B cell (primary cell): ENCODE data around the gene PBX2. TPM values are rescaled to one million over a fixed set of nuclear protein-coding genes. Genes with fewer than 3 reads are reported as not detected.

Experiments
- ATAC-seq: fragments of 200-7000 bp; cut with Tn5 transposase; one replicate; pipeline ENCODE4 v1.10.0; 2021; ENCODE audit warnings: low read depth, mild to moderate bottlenecking, moderate number of reproducible peaks, moderate library complexity
- CTCF ChIA-PET: fragments of 350-600 bp; sonication (Branson Sonifier 250); formaldehyde crosslinking; loops from one replicate; lab custom pipeline; 2021; ENCODE audit warnings: antibody characterized with exemption, inconsistent platforms; lab: Charles Lee
- POLR2A ChIA-PET: fragments of 350-600 bp; sonication (Branson Sonifier 250); formaldehyde crosslinking; loops from one replicate; lab custom pipeline; 2021; ENCODE audit warnings: antibody characterized with exemption; lab: Charles Lee
- DNase-seq: peaks from one replicate; pipeline ENCODE4 v3.0.0; 2013
- H2AFZ ChIP-seq: 2 replicates; pipeline ENCODE4 v1.6.1; 2012; ENCODE audit warnings: mild to moderate bottlenecking, low read depth, low read length; ENCODE audit not compliant: insufficient read depth, poor library complexity, severe bottlenecking
- H3K27ac ChIP-seq, 2 donors: 1 replicate in 1 of 2; 2 replicates in 1 of 2; pipeline ENCODE4 v1.5.1; 2012 to 2013; ENCODE audit warnings: low read length in 2 of 2, mild to moderate bottlenecking in 2 of 2, moderate library complexity in 1 of 2
- H3K27me3 ChIP-seq, 4 experiments: fragments of 200-600 bp in 1 of 4; sonication (generic) in 1 of 4; replicated peaks in 1 of 4; 1 replicate in 2 of 4; 2 replicates in 2 of 4; pipeline versions ENCODE4 v1.6.1 to v1.7.0; 2013 to 2016; ENCODE audit warnings: low read length in 3 of 4, mild to moderate bottlenecking in 2 of 4, mixed read lengths in 1 of 4, moderate library complexity in 1 of 4; ENCODE audit not compliant: insufficient read depth in 4 of 4, control insufficient read depth in 3 of 4; ENCODE audit errors: control extremely low read depth in 1 of 4
- H3K36me3 ChIP-seq, 2 experiments: replicated peaks in 1 of 2; 1 replicate in 1 of 2; 2 replicates in 1 of 2; pipeline versions ENCODE4 v1.6.1 to v1.7.1; 2013; ENCODE audit warnings: low read length in 1 of 2; ENCODE audit not compliant: insufficient read depth in 2 of 2, control insufficient read depth in 1 of 2; ENCODE audit errors: control extremely low read depth in 1 of 2, extremely low read depth in 1 of 2
- H3K4me1 ChIP-seq, 2 donors: fragments of 200-600 bp in 1 of 2; sonication (generic) in 1 of 2; 1 replicate in 1 of 2; 2 replicates in 1 of 2; pipeline versions ENCODE4 v1.5.1 to v1.6.1; 2013 to 2017; ENCODE audit warnings: low read length in 2 of 2; ENCODE audit not compliant: control insufficient read depth in 2 of 2, insufficient read depth in 2 of 2
- H3K4me2 ChIP-seq: replicated peaks from 2 replicates; pipeline ENCODE3; 2012; ENCODE audit warnings: mild to moderate bottlenecking, low read depth, low read length; ENCODE audit not compliant: poor library complexity, severe bottlenecking
- H3K4me3 ChIP-seq, 5 experiments: fragments of 200-600 bp in 1 of 5; sonication (generic) in 1 of 5; 1 replicate in 3 of 5; 2 replicates in 2 of 5; pipeline versions ENCODE4 v1.5.1 to v1.7.0; 2011 to 2016; ENCODE audit warnings: low read length in 4 of 5, mild to moderate bottlenecking in 4 of 5, low read depth in 2 of 5, control low read depth in 1 of 5, moderate library complexity in 1 of 5; ENCODE audit not compliant: insufficient read depth in 1 of 5; ENCODE audit errors: control extremely low read depth in 1 of 5, extremely low read depth in 1 of 5
- H3K79me2 ChIP-seq: fragments of 200-600 bp; sonication (generic); one replicate; pipeline ENCODE4 v1.6.0; 2016; ENCODE audit warnings: low read length; ENCODE audit not compliant: control insufficient read depth, insufficient read depth
- H3K9ac ChIP-seq: fragments of 200-600 bp; sonication (generic); 2 replicates; pipeline ENCODE4 v1.6.1; 2017; ENCODE audit warnings: mild to moderate bottlenecking, low read length, moderate library complexity
- H3K9me3 ChIP-seq, 3 donors: one replicate each; pipeline versions ENCODE4 v1.6.1 to v1.7.1; 2013; ENCODE audit warnings: low read length in 2 of 3; ENCODE audit not compliant: control insufficient read depth in 2 of 3, insufficient read depth in 1 of 3; ENCODE audit errors: control extremely low read depth in 1 of 3
- H4K20me1 ChIP-seq: 2 replicates; pipeline ENCODE4 v1.6.0; 2012; ENCODE audit warnings: mild to moderate bottlenecking, low read length; ENCODE audit not compliant: insufficient read depth, control insufficient read depth, poor library complexity, severe bottlenecking
- H3K27ac Mint-ChIP-seq: one replicate; pipeline ENCODE4 v1.8.0; 2021; ENCODE audit warnings: mixed read lengths
- H3K27me3 Mint-ChIP-seq: one replicate; pipeline ENCODE4 v1.8.0; 2021; ENCODE audit warnings: mixed read lengths
- H3K4me1 Mint-ChIP-seq: one replicate; pipeline ENCODE4 v1.8.0; 2021; ENCODE audit warnings: mixed read lengths
- H3K4me3 Mint-ChIP-seq: one replicate; pipeline ENCODE4 v1.8.0; 2021; ENCODE audit warnings: mixed read lengths
- H3K9me3 Mint-ChIP-seq: one replicate; pipeline ENCODE4 v1.8.0; 2022; ENCODE audit warnings: mixed read lengths; ENCODE audit not compliant: insufficient read depth
- CTCF ChIP-seq: fragments of 200-600 bp; IDR thresholded peaks from one replicate; pipeline ENCODE4 v1.8.0; 2022; ENCODE audit warnings: antibody characterized with exemption, mild to moderate bottlenecking
- EZH2 ChIP-seq: IDR thresholded peaks from 2 replicates; pipeline ENCODE4 v1.6.1; 2012; ENCODE audit warnings: borderline replicate concordance, low read depth, mild to moderate bottlenecking, moderate library complexity, low read length; ENCODE audit not compliant: insufficient read depth, poor library complexity, severe bottlenecking
- WGBS: methylation state at CpG from one replicate; pipeline ENCODE4 v1.1.5; 2013; ENCODE audit warnings: missing lambda C conversion rate; ENCODE audit not compliant: insufficient coverage; 5-methylcytosine and 5-hydroxymethylcytosine counted together
- intact Hi-C: fragments of 100-400 bp; cut with micrococcal nuclease; formaldehyde crosslinking; loops from one replicate; pipeline ENCODE4 v1.10.0; 2022
- polyA plus RNA-seq: library from polyadenylated mRNA; depleted of rRNA; stranded (reverse); fragments of >200 nt; gene quantifications from 2 replicates; pipeline ENCODE4 v1.2.3, GENCODE V29; 2012
- total RNA-seq, 2 donors: library from RNA; stranded (reverse); fragments of 120-200 nt in 1 of 2; gene quantifications; 1 replicate in 1 of 2; 2 replicates in 1 of 2; pipeline versions ENCODE4 v1.2.3 to v1.2.4, GENCODE V29; 2013 to 2022

PBX2 gene
- total and polyA plus RNA-seq, 2 donors (not counting 1 experiment from before 2014, with no cell fraction given) = 128 to 188 TPM

- Mint-ChIP-seq H3K4me3 (peak overlapping the region; percentile 91), H3K9me3 (no peaks in the 10 kb centered on the region), H3K4me1 (peaks cover 69% of the 10 kb centered on the region), H3K27ac (peak overlapping the region; percentile 95), H3K27me3 (no peaks in the 10 kb centered on the region)
- peaks cover 58% of the 10 kb centered on the region for H3K79me2 ChIP-seq
- H3K4me2 ChIP-seq = peak overlapping the region; percentile 91
- no peaks in the 10 kb centered on the region for H4K20me1 ChIP-seq
- POLR2A ChIA-PET = interaction anchor here (1.0 to 1.6 kb wide), 2 partner anchors 11 to 34 kb away, joined by 6 read pairs; partner anchors contain the start of gene RNF5
- DNase-seq (no peak), ATAC-seq (no peak)
- H3K4me1 ChIP-seq = peaks cover 45 to 63% of the 10 kb centered on the region in 2 donors
- no peaks in the 10 kb centered on the region for H3K9me3 ChIP-seq
- peak overlapping the region; percentile 96 for H3K9ac ChIP-seq
- CTCF ChIA-PET = interaction anchor here (0.8 kb wide), 1 partner anchor 25 kb away, joined by 3 read pairs; the partner anchor contains the start of gene EGFL8
- WGBS = 0% methylated on average over 10 of the region's 10 CpGs
- no peak overlapping the region for H2AFZ ChIP-seq
- intact Hi-C loops = no loop called here
- H3K27ac ChIP-seq = peak overlapping the region; percentile 46 to 97
- TF ChIP-seq CTCF (no peak), EZH2 (no peak)
- H3K27me3 ChIP-seq = no peaks in the 10 kb centered on the region
- H3K36me3 ChIP-seq = peaks cover 0 to 39% of the 10 kb centered on the region in 2 experiments
- H3K4me3 ChIP-seq = peak overlapping the region; percentile 74 to 99 (median 95)
Measured at GRCh38 chr6:32189069-32189741, 797 bp downstream of the PBX2 start.
